WERI-Rb-1 (cell line): ENCODE data around the gene MCF2L2.

Experiments
- DNase-seq: peaks from one replicate; pipeline ENCODE4 v3.0.0-alpha.2; 2020
- H3K27ac ChIP-seq: fragments of 250-450 bp; sonication (Bioruptor Pico); 2 replicates; pipeline ENCODE4 v1.5.1; 2020; ENCODE audit warnings: mild to moderate bottlenecking, moderate library complexity
- H3K27me3 ChIP-seq: fragments of 250-450 bp; sonication (Bioruptor Pico); 2 replicates; pipeline ENCODE4 v1.5.1; 2021; ENCODE audit warnings: mild to moderate bottlenecking, low read depth, moderate library complexity; ENCODE audit not compliant: insufficient read depth, severe bottlenecking
- H3K36me3 ChIP-seq: fragments of 250-450 bp; sonication (Bioruptor Pico); 2 replicates; pipeline ENCODE4 v1.5.1; 2020; ENCODE audit warnings: mild to moderate bottlenecking, moderate library complexity
- H3K4me3 ChIP-seq: 2 replicates; pipeline ENCODE4 v1.5.1; 2011; ENCODE audit warnings: low read depth, mild to moderate bottlenecking, control low read depth, low read length
- H3K9me3 ChIP-seq: fragments of 250-450 bp; sonication (Bioruptor Pico); 2 replicates; pipeline ENCODE4 v1.5.1; 2021; ENCODE audit warnings: mild to moderate bottlenecking, moderate library complexity; ENCODE audit not compliant: severe bottlenecking
- CTCF ChIP-seq: IDR thresholded peaks from 2 replicates; pipeline ENCODE4 v1.5.1; 2011; ENCODE audit warnings: low read depth, mild to moderate bottlenecking, control low read depth, inconsistent platforms, low read length

MCF2L2 gene

DNA sequence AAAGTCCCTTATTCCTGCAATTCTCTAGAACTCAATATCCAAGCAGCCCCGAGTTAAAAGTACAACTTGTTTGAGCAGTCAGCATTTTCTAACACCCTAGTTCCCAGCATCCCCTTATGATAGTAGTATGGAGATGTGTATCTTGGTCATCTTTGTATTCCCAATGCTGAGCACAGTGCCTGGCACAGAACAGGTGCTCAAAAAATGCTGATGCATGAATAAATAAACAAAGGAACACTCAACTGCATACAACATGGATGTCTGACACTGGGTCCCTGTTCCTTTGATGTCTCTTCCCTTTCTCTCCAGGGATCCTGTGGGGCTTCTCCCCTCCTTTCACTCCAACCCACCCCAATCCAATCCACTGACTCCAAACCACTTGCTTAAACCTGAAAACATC lies 199.2 kb downstream of the MCF2L2 start:
- H3K9me3 ChIP-seq = no peaks in the 10 kb centered on the region
- H3K27ac ChIP-seq = no peak overlapping the region
- no peak overlapping the region for H3K4me3 ChIP-seq
- no peaks in the 10 kb centered on the region for H3K27me3 ChIP-seq
- no peak for TF ChIP-seq CTCF
- H3K36me3 ChIP-seq = no peaks in the 10 kb centered on the region
- no peak for DNase-seq

DNA sequence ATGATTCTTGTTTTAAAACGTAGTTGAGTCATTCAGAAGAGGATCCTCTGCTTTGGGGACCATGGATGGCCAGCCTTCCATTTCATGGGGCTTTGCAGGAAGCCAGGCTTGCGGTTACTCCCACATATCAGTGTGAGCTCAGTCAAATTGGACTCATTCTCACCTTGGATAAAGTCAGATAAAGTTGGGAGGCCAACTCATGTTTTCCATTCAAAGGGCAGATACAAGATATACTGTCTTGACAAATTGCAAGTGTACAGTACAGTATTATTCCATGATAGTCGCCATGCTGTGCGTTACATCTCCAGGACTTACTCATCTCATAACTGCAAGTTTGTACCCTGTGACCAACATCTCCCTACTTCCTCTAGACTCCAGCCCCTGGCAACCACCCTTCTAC lies 200.8 kb downstream of the MCF2L2 start:
- Histone ChIP-seq H3K9me3 (no peaks in the 10 kb centered on the region), H3K27me3 (no peaks in the 10 kb centered on the region), H3K36me3 (no peaks in the 10 kb centered on the region), H3K27ac (no peak overlapping the region), H3K4me3 (no peak overlapping the region)
- DNase-seq = no peak
- TF ChIP-seq CTCF = no peak

- H3K27me3 ChIP-seq = no peaks in the 10 kb centered on the region
- no peak overlapping the region for H3K27ac ChIP-seq
- no peaks in the 10 kb centered on the region for H3K36me3 ChIP-seq
- no peaks in the 10 kb centered on the region for H3K9me3 ChIP-seq
- TF ChIP-seq CTCF = no peak
- no peak for DNase-seq
- H3K4me3 ChIP-seq = no peak overlapping the region
These were observed 202.0 kb downstream of the MCF2L2 start for GRCh38 chr3:183226333-183226890.

GRCh38 chr3:183224180-183224970 lies 204.0 kb downstream of the MCF2L2 start:
- Histone ChIP-seq H3K4me3 (no peak overlapping the region), H3K36me3 (no peaks in the 10 kb centered on the region), H3K27ac (no peak overlapping the region), H3K9me3 (no peaks in the 10 kb centered on the region), H3K27me3 (no peaks in the 10 kb centered on the region)
- no peak for DNase-seq
- no peak for TF ChIP-seq CTCF

DNA sequence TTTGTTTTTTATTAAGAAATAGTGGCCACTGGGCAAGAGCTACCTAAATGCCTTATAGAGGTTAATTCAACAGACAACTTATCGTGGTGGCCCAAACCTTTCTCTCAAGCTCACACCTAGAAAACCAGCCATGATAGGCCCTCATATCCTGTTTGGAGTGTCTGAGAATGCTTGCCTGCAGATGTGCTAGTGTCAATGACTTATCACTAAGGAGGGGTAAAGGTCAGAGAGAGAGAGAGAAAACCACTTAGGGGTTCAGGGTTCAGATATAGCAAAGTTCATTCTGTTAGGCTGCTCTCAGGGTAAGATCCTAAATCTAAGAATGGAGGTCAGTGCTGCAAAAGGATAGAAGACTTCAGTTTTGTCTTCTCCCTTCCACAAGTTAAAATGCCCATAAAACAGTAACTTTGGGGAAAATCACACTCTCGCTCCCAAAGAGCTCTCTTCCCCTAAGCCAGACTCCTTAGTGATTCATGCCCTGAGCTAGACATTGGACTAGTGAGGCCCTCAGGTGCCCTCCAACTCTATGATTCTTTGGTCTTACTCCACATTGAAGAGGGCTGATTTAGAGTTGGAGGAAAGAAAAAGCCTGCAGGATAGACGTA lies 205.7 kb downstream of the MCF2L2 start:
- DNase-seq = no peak
- TF ChIP-seq CTCF = no peak
- H3K27me3 ChIP-seq = no peaks in the 10 kb centered on the region
- no peak overlapping the region for H3K27ac ChIP-seq
- H3K4me3 ChIP-seq = no peak overlapping the region
- no peaks in the 10 kb centered on the region for H3K9me3 ChIP-seq
- H3K36me3 ChIP-seq = no peaks in the 10 kb centered on the region
